ENCODE measurements around the gene CRISPLD2.

CRISPLD2 gene

GRCh38 chr16:84913315-84913714 is 93.5 kb downstream of the CRISPLD2 start:
- DNase-seq (ENCODE audit: low spot score) = no peak

- no peak for DNase-seq (ENCODE audit: low spot score)
Measured at GRCh38 chr16:84914273-84914672, 94.5 kb downstream of the CRISPLD2 start.

GRCh38 chr16:84916178-84916577 is 96.4 kb downstream of the CRISPLD2 start:
- no peak for DNase-seq (ENCODE audit: low spot score)

DNA sequence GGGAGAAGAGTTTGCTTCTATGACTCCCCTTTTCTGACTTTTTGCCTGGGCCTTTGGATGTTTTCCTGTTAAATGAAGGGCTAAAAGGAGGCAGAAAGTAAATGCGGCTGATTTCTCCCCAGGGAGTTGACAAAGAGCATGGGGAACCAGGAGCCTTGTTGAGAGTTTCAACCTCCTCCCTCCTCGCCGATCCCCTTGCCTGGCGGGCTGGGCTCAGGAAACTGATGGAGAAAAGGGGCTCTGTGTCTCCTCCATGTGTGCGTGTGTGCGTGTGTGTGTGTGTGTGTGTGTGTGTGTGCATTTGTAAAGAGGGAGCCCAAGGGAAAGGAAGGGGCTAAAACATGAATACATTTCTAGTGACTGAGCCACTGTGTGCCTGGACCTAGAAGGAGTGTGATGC is 97.1 kb downstream of the CRISPLD2 start:
- no peak for DNase-seq (ENCODE audit: low spot score)

DNA sequence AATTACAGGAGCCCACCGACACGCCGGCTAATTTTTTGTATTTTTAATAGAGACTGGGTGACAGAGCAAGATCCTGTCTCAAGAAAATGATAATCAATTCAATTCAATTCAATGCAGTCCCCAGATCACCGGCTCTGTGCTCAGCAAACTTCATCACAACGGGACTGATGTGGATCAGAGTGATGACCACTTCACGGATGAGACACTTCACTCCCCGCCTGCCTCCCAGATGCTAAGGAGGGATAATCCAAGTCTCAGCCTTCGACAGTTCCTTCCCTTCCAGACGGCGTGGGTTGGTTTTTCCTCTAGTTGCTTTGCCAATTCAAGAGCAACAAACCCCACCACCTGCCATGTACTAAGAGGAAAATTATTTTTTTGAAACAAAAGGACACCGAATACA is 97.7 kb downstream of the CRISPLD2 start:
- DNase-seq (ENCODE audit: low spot score) = no peak

DNA sequence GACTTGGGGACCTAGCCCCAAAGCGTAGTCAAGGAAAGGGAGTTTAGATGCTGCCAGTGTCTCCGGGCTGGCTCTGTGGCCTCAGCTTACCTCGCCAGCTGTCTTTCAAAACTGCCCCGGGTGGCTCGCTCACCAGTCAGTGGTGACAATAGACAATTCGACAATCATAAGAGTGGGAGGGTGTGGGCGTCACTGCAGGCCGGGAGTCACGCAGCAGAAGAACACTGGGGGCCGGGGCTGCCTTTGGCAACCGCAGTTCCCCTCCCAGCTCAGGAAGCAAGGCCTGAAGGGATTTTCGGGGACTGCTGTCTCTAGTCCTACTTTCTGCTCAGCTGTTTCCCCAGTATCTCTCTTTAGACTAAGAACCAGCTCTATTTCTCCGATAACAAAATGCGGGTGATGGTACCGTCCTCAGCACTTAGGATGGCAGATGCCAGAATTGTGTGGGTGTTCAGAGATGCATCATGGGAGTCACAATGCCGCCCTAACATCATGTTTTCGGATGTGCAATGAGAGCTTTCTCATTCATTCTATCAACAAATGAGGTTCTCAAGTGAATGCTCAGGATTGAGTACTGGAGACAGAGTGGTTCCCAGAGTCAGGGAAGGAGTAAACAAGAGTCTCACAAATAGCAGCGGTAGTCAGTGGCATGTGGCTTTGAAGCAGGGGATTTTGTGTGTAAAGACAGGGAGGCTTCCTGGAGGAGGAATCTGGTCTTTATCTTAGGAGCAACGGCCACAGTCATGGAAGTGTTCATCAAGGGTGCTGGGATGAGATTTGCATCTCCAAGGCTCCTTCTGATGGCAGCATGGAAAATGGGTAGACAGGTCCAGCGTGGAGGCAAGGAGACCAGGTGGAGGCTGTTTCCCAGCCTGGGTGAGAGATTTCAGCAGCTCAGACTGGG is 98.5 kb downstream of the CRISPLD2 start:
- no peak for DNase-seq (ENCODE audit: low spot score)

GRCh38 chr16:84919269-84919668 is 99.5 kb downstream of the CRISPLD2 start:
- DNase-seq (ENCODE audit: low spot score) = no peak

GRCh38 chr16:84919708-84920107 is 99.9 kb downstream of the CRISPLD2 start:
- no peak for DNase-seq (ENCODE audit: low spot score)

GRCh38 chr16:84920333-84920732 is 100.5 kb downstream of the CRISPLD2 start:
- DNase-seq (ENCODE audit: low spot score) = no peak

DNA sequence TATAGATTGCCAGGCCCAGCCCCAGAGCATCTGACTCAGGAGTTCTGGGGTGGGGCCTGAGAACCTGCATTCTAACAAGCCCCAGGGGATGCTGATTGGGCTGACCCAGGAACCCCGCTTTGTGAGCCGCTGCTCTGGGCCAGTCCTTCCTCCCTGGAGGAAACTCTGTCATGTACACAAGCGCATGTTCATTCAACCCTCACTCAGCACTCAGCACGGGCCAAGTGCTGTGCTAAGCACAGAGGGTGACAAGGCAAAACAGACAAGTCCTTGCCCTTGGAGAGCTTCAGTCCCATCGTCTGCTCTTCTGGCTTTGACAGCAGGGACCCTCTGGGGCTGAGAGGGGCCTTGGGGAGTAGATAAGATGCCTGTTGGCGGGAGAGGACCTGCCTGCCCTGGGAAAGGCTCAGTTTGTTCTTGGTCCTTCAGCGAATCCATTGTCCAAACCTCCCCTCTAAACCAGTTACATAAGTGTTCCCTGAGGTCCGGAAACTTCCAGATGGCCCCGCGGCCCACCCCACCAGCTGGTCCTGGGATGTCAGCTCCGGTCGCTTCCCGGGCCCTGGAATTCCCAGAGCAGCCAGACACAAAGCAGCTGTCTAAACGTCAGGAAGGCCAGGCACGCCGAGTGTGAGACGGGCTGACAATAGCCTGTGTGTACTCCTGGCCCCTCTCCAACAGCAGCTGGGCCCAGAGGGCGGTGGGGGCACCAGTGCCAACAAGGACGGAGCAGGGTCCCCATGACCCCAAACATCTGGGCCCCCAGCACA is 102.8 kb downstream of the CRISPLD2 start:
- DNase-seq (ENCODE audit: low spot score) = no peak

DNA sequence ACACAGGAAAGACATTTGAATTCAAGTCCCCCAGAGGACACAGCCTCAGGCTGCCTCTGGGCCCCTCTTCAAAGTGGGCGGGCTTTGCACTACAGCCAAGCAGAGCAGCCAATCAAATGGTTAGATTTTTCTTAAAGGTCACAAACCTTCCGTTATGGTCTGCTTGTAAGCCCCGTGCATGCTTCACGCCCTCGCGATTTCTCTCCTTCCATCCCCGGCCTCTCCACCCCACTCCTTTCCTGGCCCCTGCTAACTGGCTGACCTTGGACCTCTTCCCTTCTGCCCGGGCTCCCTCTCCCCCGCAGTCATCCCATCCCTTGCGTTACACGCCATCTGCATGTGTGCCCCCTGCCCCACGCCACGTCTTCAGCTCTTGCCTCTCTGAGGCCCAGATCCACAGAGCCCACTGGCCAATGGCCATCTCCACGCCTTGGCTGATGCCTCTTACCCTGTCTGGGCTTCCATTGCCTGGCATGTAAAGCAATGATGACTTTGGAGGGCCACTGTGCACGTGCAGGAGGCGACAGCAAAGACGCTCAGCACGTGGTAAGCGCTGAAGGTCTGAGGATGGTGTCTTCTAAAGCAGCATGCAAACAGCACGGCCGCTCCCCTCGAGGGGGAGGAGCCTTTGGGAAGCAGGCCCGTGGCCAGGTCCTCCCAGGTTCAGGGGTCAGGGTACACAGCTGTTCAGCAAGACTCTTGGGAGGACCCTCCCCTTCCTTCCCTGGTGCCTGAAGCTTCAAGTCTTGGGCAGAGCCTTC is 104.7 kb downstream of the CRISPLD2 start:
- DNase-seq (ENCODE audit: low spot score) = no peak

DNA sequence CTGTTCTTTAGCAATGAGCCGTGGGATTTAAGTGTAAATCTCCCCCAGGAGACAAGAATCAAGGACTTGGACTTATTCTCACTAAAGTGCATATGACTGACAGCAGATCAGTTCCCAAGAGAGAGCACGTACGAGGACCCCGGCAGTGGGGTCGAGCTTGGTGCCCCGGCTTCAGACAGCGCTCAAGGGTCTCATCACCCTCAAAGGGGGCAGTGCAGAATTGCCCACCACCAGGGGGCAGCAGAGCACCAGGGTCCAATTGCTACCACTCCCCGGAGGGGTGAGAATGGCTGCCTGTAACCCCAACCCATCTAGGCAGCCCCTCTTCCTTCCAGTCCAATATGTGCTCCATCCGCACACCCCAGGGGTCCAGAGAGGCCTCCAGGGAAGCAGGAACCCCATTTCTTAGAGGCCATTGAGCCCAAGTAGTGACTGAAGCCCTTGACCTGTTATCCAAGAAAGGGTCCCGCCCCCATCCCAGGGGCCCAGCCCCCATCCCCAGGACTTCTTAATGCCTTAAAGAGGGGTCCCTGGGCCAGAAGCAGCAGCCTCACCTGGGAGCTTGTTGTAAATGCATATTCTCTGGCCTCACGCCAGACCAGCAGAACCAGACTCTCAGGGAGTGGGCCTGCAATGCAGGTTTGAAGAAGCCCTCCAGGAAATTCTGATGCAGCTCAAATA is 105.4 kb downstream of the CRISPLD2 start:
- DNase-seq (ENCODE audit: low spot score) = peak; percentile 51

- DNase-seq (ENCODE audit: low spot score) = no peak
Measured at GRCh38 chr16:84925773-84926372, 106.1 kb downstream of the CRISPLD2 start.

- no peak for DNase-seq (ENCODE audit: low spot score)
Measured at GRCh38 chr16:84926462-84926861, 106.7 kb downstream of the CRISPLD2 start.

GRCh38 chr16:84927621-84928591 is 108.1 kb downstream of the CRISPLD2 start:
- DNase-seq (ENCODE audit: low spot score) = no peak

GRCh38 chr16:84928679-84929420 is 109.1 kb downstream of the CRISPLD2 start:
- no peak for DNase-seq (ENCODE audit: low spot score)

- DNase-seq (ENCODE audit: low spot score) = no peak
Measured at GRCh38 chr16:84929421-84930297, 109.9 kb downstream of the CRISPLD2 start.

DNA sequence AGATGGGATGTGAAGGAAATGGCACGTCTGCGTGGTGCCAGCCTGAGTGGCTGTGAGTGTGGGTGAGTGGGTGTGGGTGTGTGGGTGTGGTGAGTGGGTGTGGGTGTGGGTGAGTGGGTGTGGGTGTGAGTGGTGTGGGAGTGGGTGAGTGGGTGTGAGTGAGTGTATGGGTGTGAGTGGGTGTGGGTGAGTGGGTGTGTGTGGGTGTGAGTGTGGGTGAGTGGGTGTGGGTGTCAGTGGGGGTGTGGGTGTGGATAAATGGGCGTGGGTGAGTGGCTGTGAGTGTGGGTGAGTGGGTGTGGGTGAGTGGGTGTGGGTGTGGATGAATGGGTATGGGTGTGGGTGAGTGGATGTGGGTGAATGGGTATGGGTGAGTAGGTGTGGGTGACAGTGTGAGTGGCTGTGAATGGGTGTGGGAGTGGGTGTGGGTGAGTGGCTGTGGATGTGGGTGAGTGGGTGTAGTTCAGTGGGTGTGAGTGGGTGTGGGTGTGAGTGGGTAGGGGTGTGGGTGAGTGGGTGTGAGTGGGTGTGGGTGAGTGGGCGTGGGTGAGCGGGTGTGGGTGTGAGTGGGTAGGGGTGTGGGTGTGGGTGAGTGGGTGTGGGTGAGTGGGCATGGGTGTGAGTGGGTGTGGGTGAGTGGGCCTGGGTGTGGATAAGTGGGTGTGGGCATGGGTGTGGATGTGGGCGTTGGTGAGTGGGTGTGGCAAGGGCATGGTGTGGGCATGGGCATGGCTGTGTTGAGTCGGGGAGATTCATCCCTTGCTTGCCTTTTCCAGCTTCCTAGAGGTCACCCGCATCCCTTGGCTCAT is 110.7 kb downstream of the CRISPLD2 start:
- DNase-seq (ENCODE audit: low spot score) = no peak

Measured in germinal center (tissue), 1 donor.